HepG2 (cell line): ENCODE results near the gene NRL. TPM values are rescaled to one million over a fixed set of nuclear protein-coding genes. Genes with fewer than 3 reads are reported as not detected.

Source experiments
- ATAC-seq: fragments of 200-7000 bp; cut with Tn5 transposase; 3 replicates; pipeline ENCODE4 v1.9.1; 2020; ENCODE audit warnings: mild to moderate bottlenecking, moderate library complexity
- BruUV-seq: library from RNA; stranded (reverse); fragments of 400-500 nt; replicated peaks from 2 replicates; lab custom pipeline; 2021; lab: Mats Ljungman, UMichigan
- CTCF ChIA-PET: fragments of 300-600 bp; formaldehyde crosslinking; extraction: SDS; loops from one replicate; lab custom pipeline; 2021; ENCODE audit warnings: low total read pairs, inconsistent platforms, low intra/inter-chr PET ratio; lab: Yijun Ruan, JAX
- POLR2A ChIA-PET: fragments of 350-600 bp; sonication (Branson Sonifier 250); formaldehyde crosslinking; loops from one replicate; lab custom pipeline; 2020; ENCODE audit warnings: antibody characterized with exemption, inconsistent platforms; lab: Yijun Ruan, JAX
- DNase-seq: peaks from one replicate; pipeline ENCODE4 v3.0.0-alpha.2; 2015; ENCODE audit warnings: low spot score
- FAIRE-seq: peaks from 3 replicates; lab custom pipeline; 2011; peaks lifted over from hg19 to GRCh38; lab: Jason Lieb, UNC
- H2AFZ ChIP-seq: one replicate; pipeline ENCODE4 v1.6.1; 2011; ENCODE audit warnings: low read length, inconsistent platforms
- H3K27ac ChIP-seq: fragments of 300-600 bp; 3 replicates; pipeline ENCODE4 v1.8.0; 2011; ENCODE audit warnings: mixed run types, mild to moderate bottlenecking, mixed read lengths, low read length, inconsistent platforms; ENCODE audit not compliant: insufficient read depth; ENCODE audit errors: extremely low read length
- H3K27me3 ChIP-seq, 2 experiments: fragments of 200-600 bp in 1 of 2; 2 replicates in 1 of 2; 3 replicates in 1 of 2; pipeline versions ENCODE4 v1.6.0 to v1.8.0; 2011; ENCODE audit warnings: low read length in 2 of 2, mild to moderate bottlenecking in 2 of 2, moderate library complexity in 2 of 2, inconsistent platforms in 1 of 2; ENCODE audit not compliant: insufficient read depth in 2 of 2, control insufficient read depth in 1 of 2
- H3K36me3 ChIP-seq, 2 experiments: fragments of 200-600 bp in 1 of 2; replicated peaks in 1 of 2; 2 replicates in 1 of 2; 3 replicates in 1 of 2; pipeline versions ENCODE4 v1.5.1 to v1.8.0; 2011; ENCODE audit warnings: low read length in 2 of 2, inconsistent platforms in 1 of 2; ENCODE audit not compliant: insufficient read depth in 2 of 2, control insufficient read depth in 1 of 2
- H3K4me1 ChIP-seq: 2 replicates; pipeline ENCODE4 v1.5.1; 2012; ENCODE audit warnings: low read length, inconsistent platforms; ENCODE audit not compliant: insufficient read depth
- H3K4me2 ChIP-seq: 2 replicates; pipeline ENCODE4 v1.6.0; 2011; ENCODE audit warnings: low read depth, low read length, inconsistent platforms
- H3K4me3 ChIP-seq, 3 experiments: fragments of 200-600 bp in 1 of 3; sonication (generic), shearing (Covaris generic) in 1 of 3; replicated peaks in 1 of 3; 2 replicates each; pipeline ENCODE4 v1.5.1; 2011 to 2016; ENCODE audit warnings: low read length in 3 of 3, inconsistent platforms in 2 of 3, low read depth in 2 of 3, mild to moderate bottlenecking in 2 of 3, control low read depth in 1 of 3, mixed read lengths in 1 of 3; ENCODE audit not compliant: insufficient read depth in 1 of 3
- H3K79me2 ChIP-seq: one replicate; pipeline ENCODE4 v1.6.1; 2011; ENCODE audit warnings: low read length, inconsistent platforms; ENCODE audit not compliant: insufficient read depth
- H3K9ac ChIP-seq: 2 replicates; pipeline ENCODE4 v1.6.0; 2011; ENCODE audit warnings: mild to moderate bottlenecking, low read depth, low read length, inconsistent platforms; ENCODE audit not compliant: insufficient read depth
- H3K9me3 ChIP-seq: 2 replicates; pipeline ENCODE4 v1.5.1; 2012; ENCODE audit warnings: mild to moderate bottlenecking, low read length
- H4K20me1 ChIP-seq: 2 replicates; pipeline ENCODE4 v1.6.0; 2011; ENCODE audit warnings: inconsistent platforms, mild to moderate bottlenecking, low read length, moderate library complexity; ENCODE audit not compliant: insufficient read depth
- LCORL ChIP-seq, 2 experiments: fragments of 450-650 bp in 1 of 2; sonication (generic) in 1 of 2; formaldehyde crosslinking in 1 of 2; IDR thresholded peaks; 2 replicates each; pipeline versions ENCODE4 v1.5.0 to v1.6.1; 2017 to 2020; ENCODE audit warnings: antibody characterized with exemption in 1 of 2, missing genetic modification reagents in 1 of 2
- MYC ChIP-seq: sonication (generic); formaldehyde crosslinking; IDR thresholded peaks from 2 replicates; pipeline ENCODE4 v1.9.0; 2021; ENCODE audit warnings: missing genetic modification reagents, borderline replicate concordance
- ZNF329 ChIP-seq: sonication (generic); formaldehyde crosslinking; IDR thresholded peaks from 2 replicates; pipeline ENCODE4 v1.9.0; 2021; ENCODE audit warnings: low read depth, mild to moderate bottlenecking, missing genetic modification reagents
- WGBS: methylation state at CpG from one replicate; pipeline ENCODE4 v1.1.6; 2017; ENCODE audit warnings: low lambda C conversion rate; 5-methylcytosine and 5-hydroxymethylcytosine counted together
- in situ Hi-C: cut with HindIII; loops from 2 replicates; pipeline ENCODE4 v1.10.0; 2017; ENCODE audit warnings: low pct_unique_long_range_greater_than_20kb; ENCODE audit not compliant: extremely low pct_ligation_motif_present
- intact Hi-C: fragments of 100-400 bp; cut with micrococcal nuclease; formaldehyde crosslinking; loops from one replicate; pipeline ENCODE4 v1.10.0; 2022; ENCODE audit not compliant: unreplicated experiment
- polyA plus RNA-seq, 8 experiments: library from polyadenylated mRNA; depleted of rRNA in 3 of 8; stranded (reverse) in 7 of 8; unstranded in 1 of 8; fragments of >200 nt; fragmentation: Illumina TruSeq in 4 of 8; extraction: Trizol in 4 of 8; gene quantifications; 2 replicates each; pipeline versions ENCODE4 v1.2.1 to v1.2.3, GENCODE V29; 2011 to 2016; ENCODE audit warnings: low read depth in 4 of 8, missing spikeins in 1 of 8, mixed read lengths in 1 of 8; ENCODE audit not compliant: insufficient read depth in 1 of 8
- total RNA-seq, 5 experiments: library from RNA; depleted of rRNA; stranded (reverse); fragments of >200 nt; fragmentation: Illumina TruSeq; extraction: Trizol; gene quantifications; 2 replicates each; pipeline ENCODE4 v1.2.3, GENCODE V29; 2016; ENCODE audit warnings: low read depth in 1 of 5
- TF ChIP-seq, protein P1 (sequence below), 2 experiments: IDR thresholded peaks; 2 replicates each; pipeline ENCODE4 v1.6.1; 2011 to 2012; ENCODE audit warnings: low read length in 2 of 2, borderline replicate concordance in 1 of 2, low read depth in 1 of 2, mild to moderate bottlenecking in 1 of 2, moderate library complexity in 1 of 2

The NRL gene
- total and polyA plus RNA-seq, 2 of the 13 experiments (the other 11 are each of a cell fraction or from before 2014, with no cell fraction given), result 2.5 to 4.7 TPM

DNA sequence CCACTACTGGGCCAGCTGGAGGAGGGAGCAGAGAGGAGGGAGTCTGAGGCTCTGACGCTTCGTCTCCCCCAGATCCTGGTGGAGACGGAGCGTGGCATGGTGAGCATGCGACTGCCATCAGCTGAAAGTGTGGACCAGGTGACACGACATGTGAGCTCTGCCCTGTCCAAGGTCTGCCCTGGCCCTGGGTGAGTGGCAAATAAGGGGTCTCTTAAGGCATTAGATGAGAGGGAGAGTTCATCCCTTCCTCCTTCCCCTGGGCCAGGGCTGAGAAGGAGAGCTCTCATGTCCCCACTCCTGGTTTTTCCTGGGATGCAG is 60.5 kb downstream of the NRL start:
- no peak overlapping the region for H3K4me2 ChIP-seq
- CTCF ChIA-PET, result no interaction called here
- no peak overlapping the region for H3K4me3 ChIP-seq
- 45% methylated on average over 6 of the region's 6 CpGs for whole genome bisulfite sequencing
- H3K9me3 ChIP-seq, result no peaks in the 10 kb centered on the region
- no peak overlapping the region for H3K27ac ChIP-seq
- FAIRE-seq, result no peak
- peaks cover 45% of the 10 kb centered on the region for H3K4me1 ChIP-seq
- in situ Hi-C loops (loop anchor here (5.0 kb wide), 1 partner anchor 47 kb away; no protein-coding TSS in a partner anchor), intact Hi-C loops (no loop called here)
- H3K27me3 ChIP-seq, result peaks cover 20 to 80% of the 10 kb centered on the region in 2 experiments
- TF ChIP-seq, protein P1, sequence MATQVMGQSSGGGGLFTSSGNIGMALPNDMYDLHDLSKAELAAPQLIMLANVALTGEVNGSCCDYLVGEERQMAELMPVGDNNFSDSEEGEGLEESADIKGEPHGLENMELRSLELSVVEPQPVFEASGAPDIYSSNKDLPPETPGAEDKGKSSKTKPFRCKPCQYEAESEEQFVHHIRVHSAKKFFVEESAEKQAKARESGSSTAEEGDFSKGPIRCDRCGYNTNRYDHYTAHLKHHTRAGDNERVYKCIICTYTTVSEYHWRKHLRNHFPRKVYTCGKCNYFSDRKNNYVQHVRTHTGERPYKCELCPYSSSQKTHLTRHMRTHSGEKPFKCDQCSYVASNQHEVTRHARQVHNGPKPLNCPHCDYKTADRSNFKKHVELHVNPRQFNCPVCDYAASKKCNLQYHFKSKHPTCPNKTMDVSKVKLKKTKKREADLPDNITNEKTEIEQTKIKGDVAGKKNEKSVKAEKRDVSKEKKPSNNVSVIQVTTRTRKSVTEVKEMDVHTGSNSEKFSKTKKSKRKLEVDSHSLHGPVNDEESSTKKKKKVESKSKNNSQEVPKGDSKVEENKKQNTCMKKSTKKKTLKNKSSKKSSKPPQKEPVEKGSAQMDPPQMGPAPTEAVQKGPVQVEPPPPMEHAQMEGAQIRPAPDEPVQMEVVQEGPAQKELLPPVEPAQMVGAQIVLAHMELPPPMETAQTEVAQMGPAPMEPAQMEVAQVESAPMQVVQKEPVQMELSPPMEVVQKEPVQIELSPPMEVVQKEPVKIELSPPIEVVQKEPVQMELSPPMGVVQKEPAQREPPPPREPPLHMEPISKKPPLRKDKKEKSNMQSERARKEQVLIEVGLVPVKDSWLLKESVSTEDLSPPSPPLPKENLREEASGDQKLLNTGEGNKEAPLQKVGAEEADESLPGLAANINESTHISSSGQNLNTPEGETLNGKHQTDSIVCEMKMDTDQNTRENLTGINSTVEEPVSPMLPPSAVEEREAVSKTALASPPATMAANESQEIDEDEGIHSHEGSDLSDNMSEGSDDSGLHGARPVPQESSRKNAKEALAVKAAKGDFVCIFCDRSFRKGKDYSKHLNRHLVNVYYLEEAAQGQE (IDR thresholded peaks at IDR 0.05; ENCODE audit: borderline replicate concordance in 1 of 2, low read depth in 1 of 2, low read length in 2 of 2), result peak in 1 of 2 experiments; percentile 49; a peak in 1 of 4 replicates
- TF ChIP-seq LCORL (IDR thresholded peaks at IDR 0.05) (no peak), LCORL (CRISPR knock-in tag; IDR thresholded peaks at IDR 0.05) (no peak), MYC (CRISPR knock-in tag) (0 out of 2 replicates have a peak, but pooled peaks have one; percentile 21), ZNF329 (CRISPR knock-in tag) (no peak)
- H3K36me3 ChIP-seq, result no peaks in the 10 kb centered on the region
- no peak overlapping the region for H2AFZ ChIP-seq
- no peak for ATAC-seq
- no peak for DNase-seq
- no peaks in the 10 kb centered on the region for H4K20me1 ChIP-seq
- no peaks in the 10 kb centered on the region for H3K79me2 ChIP-seq
- no peak overlapping the region for H3K9ac ChIP-seq
- BruUV-seq, result no TSS peak
- POLR2A ChIA-PET, result interaction anchor here (1.0 to 6.3 kb wide), 5 partner anchors 27 to 188 kb away, joined by 4 to 124 read pairs (median 6); partner anchors contain the start of genes DCAF11, NRL, PCK2 and PSME2
